ENCODE measurements around the gene ANXA2.

DNA sequence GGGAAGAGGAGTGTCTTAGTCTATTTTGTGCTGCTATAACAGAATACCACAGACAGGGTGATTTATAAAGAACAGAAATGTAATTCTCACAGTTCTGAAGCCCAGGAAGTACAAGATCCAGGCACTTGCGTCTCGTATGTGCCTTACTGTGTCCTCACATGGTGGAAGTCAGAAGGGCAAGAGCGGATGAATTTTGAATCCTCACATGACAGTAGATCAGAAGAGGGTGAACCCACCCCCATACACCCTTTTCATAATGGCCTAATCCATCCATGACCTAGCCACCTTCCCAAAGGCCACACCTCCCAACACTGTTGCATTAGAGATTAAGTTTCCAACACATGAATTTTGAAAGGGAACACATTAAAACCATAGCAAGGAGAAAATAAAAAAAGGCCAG lies 18.7 kb upstream of the ANXA2 start:
- TF ChIP-seq, protein P1, sequence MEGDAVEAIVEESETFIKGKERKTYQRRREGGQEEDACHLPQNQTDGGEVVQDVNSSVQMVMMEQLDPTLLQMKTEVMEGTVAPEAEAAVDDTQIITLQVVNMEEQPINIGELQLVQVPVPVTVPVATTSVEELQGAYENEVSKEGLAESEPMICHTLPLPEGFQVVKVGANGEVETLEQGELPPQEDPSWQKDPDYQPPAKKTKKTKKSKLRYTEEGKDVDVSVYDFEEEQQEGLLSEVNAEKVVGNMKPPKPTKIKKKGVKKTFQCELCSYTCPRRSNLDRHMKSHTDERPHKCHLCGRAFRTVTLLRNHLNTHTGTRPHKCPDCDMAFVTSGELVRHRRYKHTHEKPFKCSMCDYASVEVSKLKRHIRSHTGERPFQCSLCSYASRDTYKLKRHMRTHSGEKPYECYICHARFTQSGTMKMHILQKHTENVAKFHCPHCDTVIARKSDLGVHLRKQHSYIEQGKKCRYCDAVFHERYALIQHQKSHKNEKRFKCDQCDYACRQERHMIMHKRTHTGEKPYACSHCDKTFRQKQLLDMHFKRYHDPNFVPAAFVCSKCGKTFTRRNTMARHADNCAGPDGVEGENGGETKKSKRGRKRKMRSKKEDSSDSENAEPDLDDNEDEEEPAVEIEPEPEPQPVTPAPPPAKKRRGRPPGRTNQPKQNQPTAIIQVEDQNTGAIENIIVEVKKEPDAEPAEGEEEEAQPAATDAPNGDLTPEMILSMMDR (IDR thresholded peaks at IDR 0.05): no peak
- no peak for TF ChIP-seq TCF7L2 (IDR thresholded peaks at IDR 0.05; ENCODE audit: low read depth, low read length)

Measured in Panc1 (cell line).